OCI-LY3 (cell line): ENCODE measurements around the gene MIA3.

Source experiments
- H2AFZ ChIP-seq: fragments of 200-600, 300-600 bp; shearing (Covaris generic); 2 replicates; pipeline ENCODE4 v1.6.0; 2014; ENCODE audit warnings: antibody characterized with exemption, low read depth, low read length
- H3K27ac ChIP-seq: fragments of 200-600, 300-600 bp; sonication (generic); 2 replicates; pipeline ENCODE4 v1.5.1; 2014; ENCODE audit warnings: mild to moderate bottlenecking, low read length, moderate library complexity, mixed read lengths
- H3K27me3 ChIP-seq: fragments of 200-600, 300-600 bp; sonication (generic); 2 replicates; pipeline ENCODE4 v1.6.1; 2014; ENCODE audit warnings: low read depth, low read length, mixed read lengths
- H3K36me3 ChIP-seq: fragments of 200-600, 300-600 bp; sonication (generic); replicated peaks from 2 replicates; pipeline ENCODE3; 2014; ENCODE audit warnings: low read depth, low read length, mixed read lengths
- H3K4me1 ChIP-seq: fragments of 300-600, 200-600 bp; sonication (generic); 2 replicates; pipeline ENCODE4 v1.6.1; 2014; ENCODE audit warnings: low read length, mixed read lengths
- H3K4me2 ChIP-seq: fragments of 200-600, 300-600 bp; sonication (generic); 2 replicates; pipeline ENCODE4 v1.6.1; 2014; ENCODE audit warnings: low read length, mixed read lengths
- H3K4me3 ChIP-seq: fragments of 300-600, 200-600 bp; sonication (generic); 2 replicates; pipeline ENCODE4 v1.5.1; 2014; ENCODE audit warnings: antibody characterized with exemption, mild to moderate bottlenecking, low read length, moderate library complexity
- H3K79me2 ChIP-seq: fragments of 300-600, 200-600 bp; shearing (Covaris generic); 2 replicates; pipeline ENCODE4 v1.6.1; 2014; ENCODE audit warnings: mild to moderate bottlenecking, low read length, mixed read lengths
- H3K9ac ChIP-seq: fragments of 300-600, 200-600 bp; shearing (Covaris generic); 2 replicates; pipeline ENCODE4 v1.6.0; 2014; ENCODE audit warnings: mild to moderate bottlenecking, low read length, moderate library complexity
- H3K9me3 ChIP-seq: fragments of 200-600, 300-600 bp; shearing (Covaris generic); 2 replicates; pipeline ENCODE4 v1.6.1; 2014; ENCODE audit warnings: low read length, mixed read lengths; ENCODE audit not compliant: insufficient read depth
- H4K20me1 ChIP-seq: fragments of 200-600, 300-600 bp; sonication (generic); 2 replicates; pipeline ENCODE4 v1.6.1; 2016; ENCODE audit warnings: low read length, mixed read lengths; ENCODE audit not compliant: insufficient read depth
- CTCF ChIP-seq: fragments of 200-600, 300-600 bp; sonication (generic); IDR thresholded peaks from 2 replicates; pipeline ENCODE4 v1.5.1; 2014; ENCODE audit warnings: antibody characterized with exemption, low read length, low read depth
- EZH2phosphoT487 ChIP-seq: fragments of 200-600 bp; shearing (Covaris generic); IDR thresholded peaks from 2 replicates; pipeline ENCODE4 v1.6.1; 2018; ENCODE audit warnings: antibody characterized with exemption, mixed run types, low read depth

Gene MIA3

GRCh38 chr1:222582099-222582774 is 35.7 kb upstream of the MIA3 start:
- Histone ChIP-seq H3K9me3 (no peaks in the 10 kb centered on the region), H3K27me3 (no peaks in the 10 kb centered on the region), H3K4me1 (peaks cover 18% of the 10 kb centered on the region), H3K27ac (no peak overlapping the region), H3K79me2 (peaks cover 20% of the 10 kb centered on the region), H2AFZ (no peak overlapping the region), H3K4me2 (peak overlapping the region; percentile 0; the same call in 1 of the 2 replicates), H4K20me1 (no peaks in the 10 kb centered on the region), H3K9ac (no peak overlapping the region), H3K4me3 (no peak overlapping the region), H3K36me3 (peaks cover 58% of the 10 kb centered on the region)
- TF ChIP-seq EZH2phosphoT487 = no peak
- no peak for TF ChIP-seq CTCF

GRCh38 chr1:222583079-222583478 is 34.8 kb upstream of the MIA3 start:
- no peak overlapping the region for H2AFZ ChIP-seq
- no peak overlapping the region for H3K27ac ChIP-seq
- H3K36me3 ChIP-seq = peaks cover 55% of the 10 kb centered on the region
- no peak overlapping the region for H3K9ac ChIP-seq
- no peaks in the 10 kb centered on the region for H3K27me3 ChIP-seq
- TF ChIP-seq CTCF (no peak), EZH2phosphoT487 (no peak)
- peak overlapping the region; percentile 12 for H3K4me2 ChIP-seq
- H4K20me1 ChIP-seq = no peaks in the 10 kb centered on the region
- H3K9me3 ChIP-seq = no peaks in the 10 kb centered on the region
- H3K4me1 ChIP-seq = peaks cover 18% of the 10 kb centered on the region
- peaks cover 22% of the 10 kb centered on the region for H3K79me2 ChIP-seq
- H3K4me3 ChIP-seq = no peak overlapping the region

GRCh38 chr1:222586842-222587241 is 31.1 kb upstream of the MIA3 start:
- no peak for TF ChIP-seq EZH2phosphoT487
- TF ChIP-seq CTCF = no peak
- Histone ChIP-seq H3K4me1 (peaks cover 29% of the 10 kb centered on the region), H3K4me3 (no peak overlapping the region), H2AFZ (no peak overlapping the region), H3K79me2 (peaks cover 38% of the 10 kb centered on the region), H3K9ac (no peak overlapping the region), H3K27me3 (no peaks in the 10 kb centered on the region), H3K4me2 (no peak overlapping the region), H3K36me3 (peaks cover 40% of the 10 kb centered on the region), H4K20me1 (no peaks in the 10 kb centered on the region), H3K27ac (no peak overlapping the region), H3K9me3 (no peaks in the 10 kb centered on the region)

- H3K4me1 ChIP-seq = peaks cover 16% of the 10 kb centered on the region
- peaks cover 29% of the 10 kb centered on the region for H3K79me2 ChIP-seq
- H3K4me3 ChIP-seq = no peak overlapping the region
- H3K27me3 ChIP-seq = no peaks in the 10 kb centered on the region
- H3K9ac ChIP-seq = no peak overlapping the region
- peaks cover 28% of the 10 kb centered on the region for H3K36me3 ChIP-seq
- no peak overlapping the region for H2AFZ ChIP-seq
- no peak overlapping the region for H3K27ac ChIP-seq
- TF ChIP-seq CTCF = no peak
- TF ChIP-seq EZH2phosphoT487 = no peak
- no peaks in the 10 kb centered on the region for H3K9me3 ChIP-seq
- peak overlapping the region; percentile 91 for H3K4me2 ChIP-seq
- H4K20me1 ChIP-seq = no peaks in the 10 kb centered on the region
Measured at GRCh38 chr1:222588135-222588534, 29.8 kb upstream of the MIA3 start.
